ENCODE data around the gene GUCY2C.

Gene GUCY2C

DNA sequence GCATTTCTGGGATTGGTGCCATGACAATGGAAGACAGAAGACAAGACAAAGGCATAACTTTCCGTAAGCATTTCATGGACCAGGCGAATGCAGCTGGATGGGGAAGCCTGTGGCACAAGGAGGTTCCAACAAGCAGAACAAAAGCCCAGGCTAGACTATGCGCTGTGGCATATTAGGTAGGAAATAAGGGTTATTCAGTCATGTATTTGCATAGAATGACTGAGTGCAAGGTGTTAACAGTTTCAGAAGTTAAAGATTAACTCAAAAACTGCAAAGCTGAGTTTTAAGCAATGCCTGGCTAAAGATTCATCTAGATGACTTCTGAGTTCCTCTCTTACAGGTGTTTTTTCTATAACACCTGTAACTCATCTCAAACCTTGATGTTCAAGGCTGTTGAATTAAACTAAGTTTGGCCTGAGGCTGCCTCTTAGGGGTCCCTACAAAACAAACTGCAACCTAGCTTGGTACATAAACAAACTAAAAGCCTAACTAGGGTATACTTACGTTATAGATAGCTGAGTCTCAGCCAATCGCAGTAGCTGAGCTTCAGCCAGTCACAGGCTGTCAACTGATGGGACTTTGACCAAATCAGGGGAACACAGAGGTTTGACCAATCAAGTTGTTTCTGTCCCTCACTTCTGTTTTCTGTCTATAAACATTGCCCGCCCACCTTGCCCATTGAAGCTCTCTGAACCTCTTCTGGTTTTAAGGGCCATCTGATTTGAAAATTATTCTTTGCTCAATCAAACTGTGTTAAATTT, 76.5 kb downstream of the GUCY2C start:
- DNase-seq, result no peak

GRCh38 chr12:14618983-14619382, 77.4 kb downstream of the GUCY2C start:
- no peak for DNase-seq

- DNase-seq, result no peak
These were observed 81.7 kb downstream of the GUCY2C start for GRCh38 chr12:14614704-14615121.

DNA sequence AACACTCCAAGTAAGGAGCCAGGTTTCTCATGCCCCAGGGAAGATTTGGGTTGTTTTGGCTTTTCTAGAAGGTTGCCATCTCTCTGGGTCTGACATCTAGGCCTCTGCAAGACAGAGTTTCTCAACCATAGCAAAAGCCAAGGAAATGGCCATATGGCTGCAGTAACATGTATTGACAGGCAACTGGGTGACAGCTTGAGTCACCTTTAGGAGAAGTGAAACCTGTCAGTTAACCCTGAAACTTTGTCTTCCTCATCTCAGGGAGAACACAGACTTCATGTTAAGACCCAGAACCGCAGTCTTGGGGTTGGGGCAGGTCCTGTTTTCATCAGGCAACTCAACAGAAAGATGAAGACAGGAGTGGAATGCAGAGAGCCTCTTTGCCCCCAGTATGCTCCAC, 82.7 kb downstream of the GUCY2C start:
- DNase-seq, result no peak

GRCh38 chr12:14612898-14613445, 83.4 kb downstream of the GUCY2C start:
- peak; percentile 2 for DNase-seq

- no peak for DNase-seq
These were observed 84.1 kb downstream of the GUCY2C start for GRCh38 chr12:14612250-14612649.

GRCh38 chr12:14611640-14612203, 84.7 kb downstream of the GUCY2C start:
- no peak for DNase-seq

- no peak for DNase-seq
These were observed 88.8 kb downstream of the GUCY2C start for GRCh38 chr12:14607568-14607967.

DNA sequence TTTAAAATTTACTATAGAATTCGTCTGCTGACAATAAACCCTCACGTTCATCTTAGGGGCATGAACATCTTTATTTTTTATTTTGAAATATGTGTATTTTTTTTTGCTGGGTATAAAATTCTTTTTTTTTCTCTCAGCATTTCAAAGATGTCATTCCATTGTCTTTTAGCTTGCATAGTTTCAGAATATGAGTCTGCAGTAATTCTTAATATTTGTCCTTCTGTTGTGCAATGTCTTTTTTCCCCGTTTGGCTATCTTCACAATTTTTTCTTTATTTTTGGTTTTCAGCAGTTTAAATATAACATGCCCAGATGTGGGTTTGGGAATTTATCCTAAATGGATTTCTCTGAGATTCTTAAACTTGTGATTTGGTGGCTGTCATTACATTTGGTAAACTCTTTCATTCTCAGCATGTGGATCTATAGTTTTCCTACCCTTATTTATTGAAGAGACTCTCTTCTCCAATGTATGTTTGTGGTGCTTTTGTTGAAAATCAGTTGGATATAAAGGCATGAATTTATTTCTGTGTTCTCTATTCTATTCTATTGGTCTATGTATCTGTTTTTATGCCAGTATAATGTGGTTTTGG, 90.9 kb downstream of the GUCY2C start:
- no peak for DNase-seq

DNA sequence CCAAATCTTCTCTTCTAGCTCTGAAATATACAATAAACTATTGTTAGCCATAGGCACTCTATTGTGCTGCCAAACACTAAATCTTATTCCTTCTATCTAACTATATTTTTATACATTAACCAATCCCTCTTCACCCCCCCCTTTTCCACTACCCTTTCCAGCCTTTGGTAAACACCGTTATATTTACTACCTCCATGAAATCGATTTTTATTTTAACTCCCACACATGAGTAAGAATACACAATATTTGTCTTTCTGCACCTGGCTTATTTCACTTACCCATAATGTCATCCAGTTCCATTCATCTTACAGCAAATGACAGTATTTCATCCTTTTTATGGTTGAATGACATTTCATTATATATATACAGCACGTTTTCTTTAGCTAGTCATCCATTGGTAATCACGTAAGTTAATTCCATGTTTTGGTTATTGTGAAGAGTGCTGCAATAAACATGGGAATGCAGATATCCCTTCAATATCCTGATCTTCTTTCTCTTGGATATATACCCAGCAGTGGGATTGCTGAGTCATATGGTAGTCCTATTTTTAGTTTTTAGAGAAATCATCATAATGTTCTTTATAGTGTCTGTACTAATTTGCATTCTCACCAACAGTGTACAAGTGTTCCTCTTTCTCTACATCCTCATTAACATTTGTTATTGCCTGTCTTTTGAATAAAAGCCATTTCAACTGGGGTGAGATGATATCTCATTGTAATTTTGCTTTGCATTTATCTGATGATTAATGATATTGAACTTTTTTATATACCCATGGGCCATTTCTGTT, 94.5 kb downstream of the GUCY2C start:
- DNase-seq, result peak; percentile 36

DNA sequence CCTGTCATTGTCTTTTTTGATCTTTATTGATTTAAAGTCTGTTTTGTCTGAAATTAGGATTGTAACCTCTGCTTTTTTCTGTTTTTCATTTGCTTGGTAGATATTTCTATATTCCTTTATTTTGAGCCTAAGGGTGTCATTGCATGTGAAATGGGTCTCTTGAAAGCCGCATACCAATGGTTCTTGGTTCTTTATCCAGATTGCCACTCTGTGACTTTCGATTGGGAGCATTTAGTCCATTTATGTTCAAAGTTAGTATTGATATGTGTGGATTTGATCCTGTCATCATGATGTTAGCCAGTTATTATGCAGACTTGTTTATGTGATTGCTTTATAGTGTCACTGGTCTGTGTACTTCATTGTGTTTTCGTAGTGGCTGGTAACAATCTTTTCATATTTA, 98.9 kb downstream of the GUCY2C start:
- no peak for DNase-seq

- no peak for DNase-seq
These were observed 104.7 kb downstream of the GUCY2C start for GRCh38 chr12:14591719-14592118.

DNA sequence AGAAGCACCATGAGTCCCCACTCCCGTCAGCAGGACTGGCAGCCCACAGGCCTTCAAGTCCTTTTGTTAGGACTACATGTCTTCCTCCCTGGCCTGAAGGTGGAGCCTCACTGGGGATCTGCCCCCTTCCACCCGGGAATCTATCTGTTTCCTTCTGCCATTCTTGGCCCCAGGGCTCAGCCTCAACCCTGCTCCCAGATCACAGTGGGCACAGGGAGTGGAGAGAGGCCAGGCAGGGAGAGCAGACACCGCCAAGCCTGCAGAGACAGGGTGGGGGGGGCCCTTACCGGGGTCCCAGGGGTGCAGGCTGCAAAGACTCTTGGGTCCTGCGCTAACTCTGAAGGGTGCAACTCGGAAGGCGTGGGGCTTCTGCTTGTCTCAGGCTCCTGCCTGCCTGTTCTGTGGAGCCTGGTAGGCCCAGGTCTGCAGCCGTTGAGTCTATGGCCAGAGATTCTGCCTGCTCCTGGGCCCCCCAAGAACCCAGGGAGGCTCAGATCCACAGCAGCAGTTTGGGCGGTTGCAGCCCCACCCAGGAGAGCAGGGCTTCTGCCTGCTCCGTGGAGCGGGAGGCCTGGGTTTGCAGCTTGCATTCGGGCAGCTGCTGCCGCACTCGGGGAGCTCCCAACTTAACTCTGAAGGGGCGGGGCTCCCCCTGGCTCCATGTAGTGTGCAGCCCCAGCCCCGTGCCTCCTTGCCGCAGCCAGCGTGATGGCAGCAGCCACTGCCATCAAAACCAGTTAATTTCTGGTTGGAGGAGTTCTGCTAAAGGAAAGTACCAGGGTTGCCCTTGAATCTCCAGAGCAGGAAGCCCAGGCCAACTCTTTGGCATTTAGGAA, 107.0 kb downstream of the GUCY2C start:
- DNase-seq, result no peak

DNA sequence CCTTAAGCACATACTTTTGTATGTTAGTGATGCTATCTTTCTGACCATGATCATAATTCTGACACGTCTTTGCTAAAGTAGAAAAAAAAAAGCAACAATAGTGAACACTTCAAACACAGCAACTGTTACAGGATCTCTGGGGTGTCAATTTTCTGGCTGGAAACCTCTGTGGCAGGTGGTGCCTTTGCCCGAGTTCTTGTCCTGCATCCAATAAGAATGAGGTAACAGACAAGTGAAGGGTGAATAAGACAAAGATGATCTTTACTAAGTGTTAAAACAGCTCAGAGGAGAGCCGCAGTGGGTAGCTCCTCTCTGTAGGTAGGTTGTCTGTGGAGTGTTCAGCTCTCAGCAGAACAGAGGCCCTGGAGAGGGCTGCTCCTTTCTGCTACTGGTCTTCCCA, 107.8 kb downstream of the GUCY2C start:
- DNase-seq, result no peak

DNA sequence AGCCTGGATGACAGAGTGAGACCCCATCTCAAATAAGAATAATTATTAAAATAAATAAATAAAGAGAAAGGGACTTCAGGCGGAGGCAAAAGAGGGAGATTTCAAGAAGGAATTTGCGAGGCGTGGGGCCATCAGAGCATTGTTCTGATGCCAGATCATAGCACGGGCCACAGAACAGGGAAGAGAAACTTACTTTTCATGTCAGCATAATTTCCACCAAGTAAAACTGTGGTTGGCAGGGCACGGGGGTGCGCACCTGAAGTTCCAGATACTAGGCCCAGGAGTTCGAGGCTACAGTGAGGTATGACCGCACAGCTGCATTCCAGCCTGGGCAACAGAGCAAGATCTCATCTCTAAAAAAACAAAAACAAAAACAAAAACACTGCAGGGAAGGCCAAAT, 117.8 kb downstream of the GUCY2C start:
- no peak for DNase-seq

- no peak for DNase-seq
These were observed 119.1 kb downstream of the GUCY2C start for GRCh38 chr12:14577344-14577743.

GRCh38 chr12:14576896-14577295, 119.5 kb downstream of the GUCY2C start:
- no peak for DNase-seq

GRCh38 chr12:14575585-14575984, 120.8 kb downstream of the GUCY2C start:
- no peak for DNase-seq

- DNase-seq, result no peak
These were observed 123.3 kb downstream of the GUCY2C start for GRCh38 chr12:14573118-14573517.

DNA sequence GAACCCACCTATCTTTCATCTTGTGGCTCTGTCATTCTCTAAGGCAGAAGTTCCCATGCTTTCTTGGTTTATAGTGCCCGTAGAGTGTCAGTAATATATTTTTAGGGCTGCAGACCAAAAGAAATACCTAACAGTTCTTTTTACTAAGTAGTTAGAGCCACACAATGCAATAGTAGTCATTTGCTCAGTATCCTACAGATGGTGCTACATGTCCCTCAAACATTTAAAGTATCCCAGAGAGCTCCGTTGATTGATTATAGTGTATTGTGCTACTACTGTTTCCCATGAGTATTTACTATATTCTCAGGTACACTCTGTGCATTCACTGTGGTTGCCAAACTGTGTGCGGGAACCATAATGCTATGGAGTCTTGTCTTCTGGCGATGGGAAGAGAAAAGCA, 124.0 kb downstream of the GUCY2C start:
- no peak for DNase-seq

GRCh38 chr12:14571779-14572178, 124.6 kb downstream of the GUCY2C start:
- no peak for DNase-seq

DNA sequence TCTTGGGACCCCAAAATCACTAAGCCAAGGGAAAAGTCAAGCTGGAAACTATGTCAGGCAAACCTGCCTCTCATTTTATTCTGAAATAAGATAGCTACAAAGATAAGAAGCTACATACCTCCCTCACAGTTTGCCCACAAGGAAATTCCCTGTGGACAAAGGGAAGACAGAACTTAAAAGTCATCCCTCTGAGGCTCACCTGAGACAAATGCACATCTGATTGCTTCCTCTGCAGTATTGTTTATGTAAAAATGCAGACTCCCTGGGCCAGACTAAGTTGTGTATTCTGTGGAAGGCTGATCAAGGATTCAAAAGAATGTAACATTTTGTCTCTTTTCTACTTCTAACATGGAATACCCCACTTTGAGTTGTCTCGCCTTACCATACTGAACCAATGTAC, 126.2 kb downstream of the GUCY2C start:
- no peak for DNase-seq

All from NCI-H1092 (cell line).